Activated CD8-positive, alpha-beta T cell treated with anti-CD3 and anti-CD28 coated beads for 36 hours (primary cell): ENCODE results near the gene DCST2. TPM values are rescaled to one million over a fixed set of nuclear protein-coding genes. Genes with fewer than 3 reads are reported as not detected.

ENCODE experiments used
- ATAC-seq: fragments of 200-7000 bp; cut with Tn5 transposase; one replicate; pipeline ENCODE4 v1.10.0; 2021; ENCODE audit warnings: mild to moderate bottlenecking, moderate library complexity
- CTCF ChIA-PET: fragments of 350-600 bp; sonication (Branson Sonifier 250); formaldehyde crosslinking; loops from one replicate; lab custom pipeline; 2021; ENCODE audit warnings: antibody characterized with exemption; lab: Charles Lee
- POLR2A ChIA-PET: fragments of 350-600 bp; sonication (Branson Sonifier 250); formaldehyde crosslinking; loops from one replicate; lab custom pipeline; 2021; ENCODE audit warnings: antibody characterized with exemption; lab: Charles Lee
- DNase-seq: peaks from one replicate; pipeline ENCODE4 v3.0.0-alpha.2; 2020
- H3K27ac Mint-ChIP-seq: one replicate; pipeline ENCODE4 v1.8.0; 2021; ENCODE audit warnings: mild to moderate bottlenecking, mixed read lengths
- H3K27me3 Mint-ChIP-seq: one replicate; pipeline ENCODE4 v1.8.0; 2021; ENCODE audit warnings: mixed read lengths
- H3K36me3 Mint-ChIP-seq: one replicate; pipeline ENCODE4 v1.8.0; 2021; ENCODE audit warnings: low read depth, mixed read lengths
- H3K4me1 Mint-ChIP-seq: one replicate; pipeline ENCODE4 v1.8.0; 2021; ENCODE audit warnings: low read depth, mixed read lengths
- H3K4me3 Mint-ChIP-seq: one replicate; pipeline ENCODE4 v1.8.0; 2021; ENCODE audit warnings: mild to moderate bottlenecking, moderate library complexity, mixed read lengths
- H3K9me3 Mint-ChIP-seq: one replicate; pipeline ENCODE4 v1.8.0; 2021; ENCODE audit warnings: mixed read lengths
- CTCF ChIP-seq: fragments of 200-600 bp; IDR thresholded peaks from one replicate; pipeline ENCODE4 v1.8.0; 2022; ENCODE audit warnings: antibody characterized with exemption, mild to moderate bottlenecking
- intact Hi-C: fragments of 100-400 bp; cut with micrococcal nuclease; formaldehyde crosslinking; loops from one replicate; pipeline ENCODE4 v1.10.0; 2022
- total RNA-seq, 2 experiments: library from RNA; stranded (reverse); gene quantifications; one replicate each; pipeline ENCODE4 v1.2.3, GENCODE V29; 2021

Gene DCST2
- total RNA-seq, 2 experiments from 2014 or later, result 0.20 to 0.36 TPM

DNA sequence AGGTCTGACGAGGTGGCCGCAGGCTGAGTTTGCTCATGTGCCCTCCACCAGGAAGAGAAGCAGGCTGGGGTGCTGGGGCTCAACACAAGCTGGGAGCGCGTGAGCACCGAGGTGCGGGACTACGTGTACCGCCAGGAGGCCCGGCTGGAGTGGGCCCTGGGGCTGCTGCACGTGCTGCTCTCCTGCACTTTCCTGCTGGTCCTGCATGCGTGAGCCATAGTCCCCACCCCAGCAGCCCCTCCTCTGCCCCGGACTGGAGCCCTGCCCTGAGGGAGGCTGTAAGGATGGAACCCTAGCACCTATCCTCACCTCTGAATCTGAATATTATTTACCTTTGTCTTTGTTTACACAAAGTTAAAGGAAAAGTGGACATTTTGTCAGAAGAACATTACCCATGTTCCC, 9.7 kb upstream of the DCST2 start:
- ChIA-PET POLR2A (interaction anchor here (1.2 kb wide), 1 partner anchor 26 kb away, joined by 6 read pairs; no protein-coding TSS in a partner anchor), CTCF (interaction anchor here (1.5 to 14.7 kb wide), 8 partner anchors 13 to 60 kb away, joined by 5 to 204 read pairs (median 15); partner anchors contain the start of genes EFNA4 and FLAD1)
- Mint-ChIP-seq H3K9me3 (no peaks in the 10 kb centered on the region), H3K4me1 (peaks cover 5% of the 10 kb centered on the region), H3K36me3 (no peaks in the 10 kb centered on the region), H3K27me3 (peaks cover 2% of the 10 kb centered on the region), H3K4me3 (no peak overlapping the region), H3K27ac (no peak overlapping the region)
- ATAC-seq, result no peak
- DNase-seq, result no peak
- intact Hi-C loops, result no loop called here
- TF ChIP-seq CTCF, result no peak

DNA sequence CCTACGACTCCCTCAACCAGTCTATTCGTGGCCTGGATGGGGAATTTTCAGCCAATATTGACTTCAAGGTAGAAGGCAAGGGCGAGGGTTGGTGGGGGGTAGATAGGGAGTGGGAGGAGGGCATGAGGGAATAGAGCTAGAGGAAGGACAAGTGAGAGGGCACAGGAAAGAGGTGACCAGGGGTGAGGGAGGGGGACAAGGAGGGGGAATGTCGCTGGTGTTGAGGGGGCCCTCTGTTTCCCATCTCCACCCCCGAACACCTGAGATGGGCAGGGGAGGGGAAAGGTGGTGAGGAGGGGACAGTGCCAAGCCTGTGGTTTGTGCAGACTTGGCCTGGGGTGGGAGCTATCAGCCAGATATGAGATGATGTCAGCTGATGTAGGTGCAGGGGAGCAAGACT, 9.2 kb upstream of the DCST2 start:
- Mint-ChIP-seq H3K4me3 (no peak overlapping the region), H3K36me3 (no peaks in the 10 kb centered on the region), H3K27me3 (peaks cover 7% of the 10 kb centered on the region), H3K9me3 (no peaks in the 10 kb centered on the region), H3K27ac (no peak overlapping the region), H3K4me1 (peaks cover 5% of the 10 kb centered on the region)
- intact Hi-C loops, result no loop called here
- ATAC-seq (no peak), DNase-seq (no peak)
- TF ChIP-seq CTCF, result no peak
- ChIA-PET POLR2A (no interaction called here), CTCF (interaction anchor here (2.2 to 14.7 kb wide), 3 partner anchors 16 to 42 kb away, joined by 13 to 204 read pairs (median 38); partner anchors contain the start of gene EFNA4)

GRCh38 chr1:155040358-155041093, 6.9 kb upstream of the DCST2 start:
- Mint-ChIP-seq H3K27ac (no peak overlapping the region), H3K4me1 (peaks cover 5% of the 10 kb centered on the region), H3K9me3 (no peaks in the 10 kb centered on the region), H3K36me3 (no peaks in the 10 kb centered on the region), H3K4me3 (no peak overlapping the region), H3K27me3 (peaks cover 7% of the 10 kb centered on the region)
- DNase-seq (no peak), ATAC-seq (no peak)
- CTCF ChIA-PET, result interaction anchor here (0.7 to 14.7 kb wide), 7 partner anchors 9 to 132 kb away, joined by 3 to 204 read pairs (median 4); partner anchors contain the start of genes ADAM15, EFNA4 and KRTCAP2
- intact Hi-C loops, result no loop called here
- no peak for TF ChIP-seq CTCF
- POLR2A ChIA-PET, result interaction anchor here (0.6 to 1.0 kb wide), 3 partner anchors 19 to 58 kb away, joined by 3 read pairs; no protein-coding TSS in a partner anchor

- TF ChIP-seq CTCF, result no peak
- Mint-ChIP-seq H3K27ac (no peak overlapping the region), H3K36me3 (no peaks in the 10 kb centered on the region), H3K4me1 (no peaks in the 10 kb centered on the region), H3K27me3 (peaks cover 5% of the 10 kb centered on the region), H3K4me3 (no peak overlapping the region), H3K9me3 (no peaks in the 10 kb centered on the region)
- DNase-seq, result no peak
- intact Hi-C loops, result no loop called here
- CTCF ChIA-PET, result interaction anchor here (1.1 to 2.1 kb wide), 4 partner anchors 21 to 133 kb away, joined by 3 to 6 read pairs (median 5); partner anchors contain the start of gene KRTCAP2
- POLR2A ChIA-PET, result no interaction called here
- no peak for ATAC-seq
These were observed 5.7 kb upstream of the DCST2 start for GRCh38 chr1:155039308-155039669.
